ENCODE results near the gene SMIM11.

DNA sequence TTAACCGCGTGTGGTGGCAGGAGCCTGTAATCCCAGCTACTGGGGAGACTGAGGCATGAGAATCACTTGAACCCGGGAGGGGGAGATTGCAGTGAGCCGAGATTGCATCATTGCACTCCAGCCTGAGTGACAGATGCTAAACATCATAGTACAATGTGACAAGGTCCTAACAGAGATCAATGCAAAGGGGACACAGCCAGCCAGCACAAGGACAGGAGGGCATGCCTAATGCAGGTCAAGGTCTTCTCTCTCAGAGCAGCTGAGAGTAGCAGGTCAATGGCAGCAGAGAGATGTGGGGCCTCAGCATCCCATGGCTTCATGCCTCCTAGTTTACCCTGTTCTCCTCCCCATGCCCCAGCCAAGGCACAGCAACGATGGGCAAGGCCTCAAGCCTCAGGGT lies 3.0 kb upstream of the SMIM11 start:
- TF ChIP-seq, protein P1, sequence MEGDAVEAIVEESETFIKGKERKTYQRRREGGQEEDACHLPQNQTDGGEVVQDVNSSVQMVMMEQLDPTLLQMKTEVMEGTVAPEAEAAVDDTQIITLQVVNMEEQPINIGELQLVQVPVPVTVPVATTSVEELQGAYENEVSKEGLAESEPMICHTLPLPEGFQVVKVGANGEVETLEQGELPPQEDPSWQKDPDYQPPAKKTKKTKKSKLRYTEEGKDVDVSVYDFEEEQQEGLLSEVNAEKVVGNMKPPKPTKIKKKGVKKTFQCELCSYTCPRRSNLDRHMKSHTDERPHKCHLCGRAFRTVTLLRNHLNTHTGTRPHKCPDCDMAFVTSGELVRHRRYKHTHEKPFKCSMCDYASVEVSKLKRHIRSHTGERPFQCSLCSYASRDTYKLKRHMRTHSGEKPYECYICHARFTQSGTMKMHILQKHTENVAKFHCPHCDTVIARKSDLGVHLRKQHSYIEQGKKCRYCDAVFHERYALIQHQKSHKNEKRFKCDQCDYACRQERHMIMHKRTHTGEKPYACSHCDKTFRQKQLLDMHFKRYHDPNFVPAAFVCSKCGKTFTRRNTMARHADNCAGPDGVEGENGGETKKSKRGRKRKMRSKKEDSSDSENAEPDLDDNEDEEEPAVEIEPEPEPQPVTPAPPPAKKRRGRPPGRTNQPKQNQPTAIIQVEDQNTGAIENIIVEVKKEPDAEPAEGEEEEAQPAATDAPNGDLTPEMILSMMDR (IDR thresholded peaks at IDR 0.05) = no peak
- TF ChIP-seq EZH2 (IDR thresholded peaks at IDR 0.05; ENCODE audit: borderline replicate concordance, insufficient read depth, low read depth, low read length, poor library complexity, severe bottlenecking) = no peak

Data from B cell (primary cell).